CD4-positive, alpha-beta T cell treated with Interleukin-17A for 4 hours (primary cell): ENCODE results near the gene NTRK2.

ENCODE experiments used
- DNase-seq: peaks from one replicate; pipeline ENCODE4 v3.0.0-alpha.2; 2020; ENCODE audit warnings: mixed read lengths

NTRK2 gene

GRCh38 chr9:84785792-84786547 lies 116.4 kb downstream of the NTRK2 start:
- no peak for DNase-seq

DNA sequence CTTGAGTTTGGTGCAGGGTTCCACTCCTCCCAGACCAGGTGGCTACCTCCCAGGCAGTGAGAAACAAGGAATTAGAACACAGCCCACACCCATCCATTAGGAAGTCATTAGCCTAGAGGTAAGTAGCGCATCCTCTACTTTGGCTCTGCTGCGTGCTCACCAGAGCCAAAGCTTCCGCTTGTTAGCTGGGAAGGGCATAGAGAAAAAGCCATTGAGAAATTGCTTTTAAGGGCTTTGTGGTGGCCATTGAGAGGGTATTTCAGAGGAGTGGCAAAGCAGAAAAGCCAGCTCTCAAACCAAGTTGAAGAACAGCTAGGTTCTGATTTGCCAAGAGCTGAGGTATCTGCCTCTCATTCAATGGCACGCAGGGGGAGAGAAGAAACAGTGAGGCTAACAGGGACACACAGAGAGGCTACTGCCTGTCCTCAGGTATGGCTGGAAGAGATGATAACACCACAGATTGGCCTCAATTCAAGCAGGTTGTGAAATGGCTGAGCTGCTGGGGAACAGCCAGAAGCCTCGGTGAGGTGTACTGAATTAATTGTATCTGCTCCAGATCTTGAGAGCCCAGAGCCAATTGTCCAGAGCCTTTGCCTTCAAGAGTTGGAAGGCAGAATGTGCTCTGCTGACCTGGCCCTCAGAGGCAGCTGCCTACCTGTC lies 119.4 kb downstream of the NTRK2 start:
- no peak for DNase-seq

DNA sequence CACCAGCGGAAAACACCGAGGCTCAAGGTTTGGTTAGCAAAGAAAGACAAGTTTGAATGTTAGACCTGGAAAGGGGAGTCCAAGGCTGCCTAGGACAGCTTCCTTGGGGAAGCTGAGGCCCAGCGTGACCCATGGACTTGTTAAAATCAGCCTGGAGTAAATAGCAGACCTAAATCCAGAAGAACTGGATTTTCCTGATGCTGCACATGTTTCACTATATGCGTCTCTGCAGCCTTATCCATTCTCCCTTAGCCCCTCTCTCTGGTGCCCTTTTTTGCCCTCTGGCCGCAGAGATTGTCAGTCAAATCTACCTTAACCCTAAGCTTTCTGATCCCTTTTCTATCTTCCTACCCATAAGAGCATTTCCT lies 119.9 kb downstream of the NTRK2 start:
- DNase-seq: no peak

- no peak for DNase-seq
Observed at GRCh38 chr9:84791643-84792042, 122.1 kb downstream of the NTRK2 start.

DNA sequence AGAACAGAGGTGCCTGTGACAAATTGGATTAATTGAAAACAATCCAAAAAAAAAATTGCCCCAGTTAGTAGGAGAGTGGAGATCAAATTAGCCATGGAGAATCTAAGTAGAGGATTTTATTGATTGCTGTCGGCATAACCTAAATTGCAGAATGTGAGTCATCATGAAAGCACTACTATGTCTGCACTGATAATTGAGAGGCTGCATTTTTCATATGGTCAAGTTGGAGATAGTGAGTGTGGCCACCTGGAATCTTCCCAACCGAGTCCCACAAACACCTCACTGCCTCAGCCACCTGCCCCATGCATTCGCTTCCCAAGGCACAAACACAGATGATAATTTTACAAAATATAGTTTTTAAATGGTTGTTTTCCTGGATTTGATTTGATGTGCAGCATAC lies 123.7 kb downstream of the NTRK2 start:
- DNase-seq: no peak

DNA sequence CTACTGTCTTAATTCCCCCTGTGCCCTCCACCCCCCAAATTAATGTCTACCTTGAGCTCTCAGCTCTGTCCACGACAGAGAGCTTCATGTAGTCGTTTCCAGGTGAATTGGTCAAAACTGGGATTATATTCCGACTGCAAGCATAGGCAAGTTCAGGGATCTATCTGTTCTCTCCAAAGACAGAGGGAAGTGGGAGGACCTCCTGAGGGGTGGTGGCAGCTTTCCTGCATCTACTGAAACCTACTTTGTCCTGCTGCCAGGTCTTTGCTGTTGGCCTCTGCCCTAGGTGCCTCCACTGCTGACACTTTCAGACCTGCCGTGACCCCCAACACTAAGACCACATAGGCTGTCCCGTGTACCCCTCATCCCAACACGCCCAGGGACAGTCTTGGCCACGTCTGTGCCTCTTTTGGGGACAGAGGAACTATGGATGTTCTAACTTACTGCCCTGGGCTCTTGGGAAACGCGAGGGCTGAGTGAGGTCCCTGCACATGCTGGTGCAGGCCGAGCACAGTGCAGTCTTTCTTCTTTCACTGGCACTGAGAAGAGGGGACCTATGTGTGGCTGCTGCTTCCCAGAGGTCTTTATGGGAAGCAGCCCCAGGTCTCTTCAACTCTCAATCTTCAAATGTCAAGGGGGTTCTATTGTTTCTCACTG lies 125.6 kb downstream of the NTRK2 start:
- DNase-seq: no peak

DNA sequence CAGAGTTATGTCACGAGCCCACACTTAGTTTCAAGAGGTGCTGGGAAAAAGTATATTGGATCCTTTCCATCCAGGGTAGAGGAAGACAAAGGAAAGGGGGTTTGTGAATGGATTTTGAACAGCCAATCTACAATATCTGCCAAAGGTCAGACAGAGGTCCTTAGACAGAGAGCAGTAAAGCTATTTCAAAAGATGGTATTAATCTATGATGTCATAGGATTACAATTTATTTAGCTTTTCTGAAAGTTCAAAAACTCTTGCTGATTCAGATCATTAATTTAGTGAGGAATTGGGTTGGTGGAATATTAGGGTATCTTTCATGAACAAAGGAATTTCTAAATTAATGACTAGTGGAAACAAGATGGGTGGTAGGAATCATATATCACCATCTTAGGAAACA lies 126.9 kb downstream of the NTRK2 start:
- no peak for DNase-seq

DNA sequence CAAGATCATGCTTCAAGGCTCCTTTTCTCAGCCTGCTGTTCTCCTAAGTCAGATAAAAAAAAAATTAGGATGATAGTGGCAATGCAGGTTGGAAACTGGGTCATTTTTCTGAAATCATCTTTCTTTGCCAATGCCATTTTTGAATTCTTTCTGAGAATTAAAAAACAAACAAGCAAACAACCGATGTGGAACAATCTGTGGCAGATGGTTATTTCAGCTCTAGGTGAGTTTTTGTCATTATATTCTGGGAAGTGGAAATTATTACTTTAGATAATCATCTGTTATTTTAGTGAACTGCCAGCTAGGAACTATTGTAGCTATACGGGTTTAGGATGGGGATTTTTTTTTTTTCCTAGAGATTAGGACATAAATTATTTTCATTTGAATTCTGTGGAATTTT lies 129.7 kb downstream of the NTRK2 start:
- no peak for DNase-seq

DNA sequence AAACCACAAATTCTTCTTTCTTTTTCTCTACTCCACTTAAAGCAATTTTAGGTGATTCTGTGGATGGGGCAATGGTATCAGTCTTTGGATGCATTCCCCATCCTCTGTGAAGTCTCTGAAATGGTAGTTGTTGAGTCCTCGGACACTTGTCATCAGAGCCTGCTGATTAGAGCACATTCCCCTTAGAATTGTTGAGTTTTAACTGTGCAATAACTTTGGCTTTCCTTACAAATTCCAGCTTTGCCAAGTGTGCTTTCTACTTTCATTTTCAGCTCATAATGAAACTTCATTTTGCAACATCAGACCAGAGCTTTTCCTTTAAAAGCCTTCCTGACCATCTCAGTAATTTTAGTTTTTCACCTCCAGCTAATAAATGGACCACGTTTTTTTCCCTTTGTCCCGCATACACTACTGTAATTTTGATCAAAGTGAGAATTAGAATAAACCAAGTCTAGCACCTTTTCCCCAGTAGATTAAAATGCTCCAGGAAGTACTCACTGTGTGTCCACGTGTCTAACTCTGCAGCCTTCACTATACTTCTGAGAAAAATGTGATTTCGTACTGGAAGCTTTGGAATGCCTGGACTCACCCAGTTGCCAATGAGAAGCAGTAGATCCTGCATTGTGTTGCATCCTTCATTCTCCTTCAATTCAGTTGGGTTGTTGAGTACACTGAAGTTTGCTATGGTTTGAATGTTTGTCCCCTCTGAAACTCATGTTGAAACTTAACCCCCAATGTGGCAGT lies 135.6 kb downstream of the NTRK2 start:
- DNase-seq: no peak

GRCh38 chr9:84807431-84807830 lies 137.9 kb downstream of the NTRK2 start:
- no peak for DNase-seq

GRCh38 chr9:84807870-84808390 lies 138.4 kb downstream of the NTRK2 start:
- DNase-seq: no peak

DNA sequence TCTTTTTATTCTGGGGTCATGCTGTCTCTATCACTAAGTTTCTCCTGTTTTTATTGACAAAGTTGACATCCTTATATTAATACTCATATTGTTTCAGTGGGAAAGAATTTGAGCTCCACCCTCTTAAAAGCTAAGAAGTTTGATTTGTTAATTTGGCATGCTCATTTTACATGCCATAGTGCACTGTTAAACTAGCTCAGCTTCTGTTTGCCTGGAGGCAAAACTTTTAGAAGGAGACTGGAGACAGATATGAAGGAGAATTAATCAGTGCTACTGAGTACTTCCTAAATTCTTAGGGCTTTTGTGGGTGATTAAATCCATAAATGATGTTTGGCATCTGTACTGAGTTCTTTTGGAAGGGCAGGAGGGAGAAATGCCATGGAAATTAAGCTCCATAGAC lies 138.9 kb downstream of the NTRK2 start:
- no peak for DNase-seq

GRCh38 chr9:84811072-84811750 lies 141.7 kb downstream of the NTRK2 start:
- DNase-seq: no peak

DNA sequence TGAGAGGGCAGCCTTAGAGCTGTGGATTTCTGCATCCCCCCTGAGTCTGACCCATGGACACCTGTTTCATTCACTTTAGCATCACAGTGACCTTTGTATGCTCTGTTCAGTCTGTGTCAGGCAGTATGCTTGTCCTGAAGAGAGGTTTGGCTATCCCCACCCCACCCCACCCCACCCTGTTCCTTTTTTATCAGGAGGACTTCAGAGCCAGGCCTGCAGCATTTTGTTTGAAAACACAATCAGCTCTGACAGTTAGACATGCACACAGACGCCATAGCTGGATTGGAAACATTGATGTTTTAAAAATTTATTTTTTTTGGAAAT lies 142.2 kb downstream of the NTRK2 start:
- DNase-seq: no peak

- no peak for DNase-seq
Observed at GRCh38 chr9:84812355-84812754, 142.8 kb downstream of the NTRK2 start.

DNA sequence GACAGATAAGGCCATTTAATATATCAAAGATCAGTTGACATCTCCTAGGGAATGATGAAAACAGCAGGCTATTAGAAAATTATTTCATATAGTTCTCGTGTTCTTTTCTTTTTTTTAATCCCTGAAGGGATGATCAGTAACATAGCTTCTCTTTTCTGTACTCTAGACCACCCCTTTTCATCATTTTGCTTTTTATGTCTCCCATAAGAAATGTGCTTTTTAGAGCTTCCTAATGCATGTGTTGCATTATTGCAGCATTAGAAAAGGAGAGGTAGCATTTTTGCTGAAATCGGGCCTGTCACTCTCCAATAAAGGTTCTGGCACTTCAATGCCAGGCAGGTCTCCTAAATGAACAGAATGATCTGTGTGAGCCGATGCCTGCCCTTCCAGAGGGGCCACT lies 143.3 kb downstream of the NTRK2 start:
- no peak for DNase-seq

GRCh38 chr9:84815554-84815953 lies 146.0 kb downstream of the NTRK2 start:
- DNase-seq: no peak

DNA sequence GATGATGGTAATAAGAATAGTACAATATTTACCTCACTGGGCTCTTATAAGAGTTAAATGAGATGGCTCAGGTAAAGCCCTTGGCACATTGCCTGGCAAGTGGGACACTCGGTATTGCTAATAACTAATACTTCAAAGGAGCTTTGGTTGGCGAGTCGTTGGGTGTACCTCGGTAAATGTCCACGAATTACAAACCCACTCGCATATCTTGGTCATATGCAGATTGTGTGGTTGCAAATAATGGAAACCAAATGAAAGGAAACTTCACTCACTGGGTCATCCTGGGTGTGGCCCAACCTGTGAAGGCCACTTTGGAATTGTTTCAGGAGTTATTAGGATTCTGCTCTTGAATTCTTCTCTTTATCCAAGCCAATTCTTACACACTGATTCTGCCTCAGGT lies 147.5 kb downstream of the NTRK2 start:
- no peak for DNase-seq

DNA sequence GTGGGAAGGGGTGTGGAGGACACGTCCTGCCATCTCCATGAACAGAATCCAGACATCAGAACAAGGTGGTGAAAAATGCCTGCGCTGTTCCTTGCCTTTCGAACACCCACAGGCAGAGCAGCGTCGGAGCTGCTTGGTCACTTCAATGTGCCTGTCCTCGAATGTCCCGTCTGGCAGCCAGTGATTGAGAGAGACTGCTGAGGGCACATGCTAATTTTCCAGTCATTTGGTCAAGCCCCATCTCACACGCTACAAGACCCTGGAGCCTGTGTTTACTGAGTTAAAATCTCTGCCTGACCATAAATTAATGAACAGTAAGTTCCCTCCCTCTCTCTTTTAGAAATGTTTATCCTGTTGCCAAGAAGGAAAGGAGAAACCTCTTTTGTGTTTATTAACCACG lies 149.3 kb downstream of the NTRK2 start:
- no peak for DNase-seq

- DNase-seq: no peak
Observed at GRCh38 chr9:84819491-84819991, 150.0 kb downstream of the NTRK2 start.

- DNase-seq: no peak
Observed at GRCh38 chr9:84821431-84821830, 151.9 kb downstream of the NTRK2 start.

- DNase-seq: no peak
Observed at GRCh38 chr9:84822589-84823233, 153.2 kb downstream of the NTRK2 start.
